Caco-2 (cell line): ENCODE results near the gene LASP1NB.

Experiments used
- BruUV-seq: library from RNA; stranded (reverse); fragments of 400-500 nt; replicated peaks from 2 replicates; lab custom pipeline; 2021; lab: Mats Ljungman, UMichigan
- CTCF ChIA-PET: fragments of 300-600 bp; sonication (Branson Sonifier 250); formaldehyde crosslinking; loops from one replicate; lab custom pipeline; 2022; ENCODE audit warnings: antibody characterized with exemption; lab: Charles Lee
- POLR2A ChIA-PET: fragments of 300-600 bp; sonication (Branson Sonifier 250); formaldehyde crosslinking; loops from one replicate; lab custom pipeline; 2022; ENCODE audit warnings: antibody characterized with exemption; lab: Charles Lee
- DNase-seq, 2 experiments: peaks; one replicate each; pipeline versions ENCODE4 v3.0.0 to v3.0.0-alpha.2; 2020 to 2022
- H3K27me3 ChIP-seq: replicated peaks from 2 replicates; pipeline ENCODE4 v1.6.0; 2011; ENCODE audit warnings: low read length; ENCODE audit not compliant: control insufficient read depth, insufficient read depth
- H3K36me3 ChIP-seq: 2 replicates; pipeline ENCODE4 v1.5.1; 2011; ENCODE audit warnings: low read length; ENCODE audit not compliant: control insufficient read depth, insufficient read depth
- H3K4me1 ChIP-seq: fragments of 250-450 bp; sonication (Bioruptor Pico); 2 replicates; pipeline ENCODE4 v1.5.1; 2020; ENCODE audit warnings: mild to moderate bottlenecking
- H3K4me3 ChIP-seq: 2 replicates; pipeline ENCODE4 v1.5.1; 2011; ENCODE audit warnings: low read depth, mild to moderate bottlenecking, control low read depth, low read length
- H3K9me3 ChIP-seq: fragments of 250-450 bp; sonication (Bioruptor Pico); 2 replicates; pipeline ENCODE4 v1.5.1; 2020; ENCODE audit warnings: mild to moderate bottlenecking, moderate library complexity
- H3K27ac Mint-ChIP-seq: one replicate; pipeline ENCODE4 v1.8.0; 2022; ENCODE audit warnings: mixed read lengths; ENCODE audit not compliant: unreplicated experiment
- H3K27me3 Mint-ChIP-seq: one replicate; pipeline ENCODE4 v1.8.0; 2022; ENCODE audit warnings: mixed read lengths; ENCODE audit not compliant: insufficient read depth, unreplicated experiment
- H3K36me3 Mint-ChIP-seq: one replicate; pipeline ENCODE4 v1.8.0; 2022; ENCODE audit warnings: mild to moderate bottlenecking, mixed read lengths; ENCODE audit not compliant: insufficient read depth, unreplicated experiment
- H3K4me1 Mint-ChIP-seq: one replicate; pipeline ENCODE4 v1.8.0; 2022; ENCODE audit warnings: low read depth, mixed read lengths; ENCODE audit not compliant: unreplicated experiment
- H3K4me3 Mint-ChIP-seq: one replicate; pipeline ENCODE4 v1.8.0; 2022; ENCODE audit warnings: mild to moderate bottlenecking, moderate library complexity, mixed read lengths; ENCODE audit not compliant: unreplicated experiment
- H3K9me3 Mint-ChIP-seq: one replicate; pipeline ENCODE4 v1.8.0; 2022; ENCODE audit warnings: mixed read lengths; ENCODE audit not compliant: unreplicated experiment
- intact Hi-C: fragments of 100-400 bp; cut with micrococcal nuclease; formaldehyde crosslinking; loops from one replicate; pipeline ENCODE4 v1.10.0; 2022; ENCODE audit not compliant: unreplicated experiment
- TF ChIP-seq, protein P1 (sequence below), 2 experiments: fragments of 200-600 bp in 1 of 2; IDR thresholded peaks; 1 replicate in 1 of 2; 2 replicates in 1 of 2; pipeline versions ENCODE4 v1.5.1 to v1.8.0; 2011 to 2022; ENCODE audit warnings: antibody characterized with exemption in 1 of 2, control low read depth in 1 of 2, inconsistent platforms in 1 of 2, low read depth in 1 of 2, low read length in 1 of 2, mild to moderate bottlenecking in 1 of 2, moderate library complexity in 1 of 2; ENCODE audit not compliant: insufficient read depth in 1 of 2, severe bottlenecking in 1 of 2, unreplicated experiment in 1 of 2

LASP1NB gene

DNA sequence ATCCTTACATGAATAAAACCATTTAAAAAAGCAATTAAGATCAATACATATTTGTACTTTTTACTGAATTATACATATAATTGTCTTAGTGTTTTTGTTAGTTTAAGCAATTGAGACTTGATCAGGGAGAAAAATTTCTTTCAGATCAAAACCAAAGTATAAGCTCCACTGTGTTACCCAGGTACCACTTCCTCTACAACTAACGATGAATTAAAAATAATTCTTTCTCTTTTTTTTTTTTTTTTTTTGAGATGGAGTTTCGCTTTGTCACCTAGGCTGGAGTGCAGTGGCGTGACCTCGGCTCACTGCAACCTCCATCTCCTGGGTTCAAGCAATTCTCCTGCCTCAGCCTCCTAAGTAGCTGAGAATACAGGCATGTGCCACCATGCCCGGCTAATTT is 35.0 kb downstream of the LASP1NB start:
- BruUV-seq: no TSS peak
- H3K36me3 ChIP-seq: no peaks in the 10 kb centered on the region
- no peak for DNase-seq
- intact Hi-C loops: no loop called here
- H3K9me3 Mint-ChIP-seq: no peaks in the 10 kb centered on the region
- CTCF ChIA-PET: no interaction called here
- no peak overlapping the region for H3K4me3 Mint-ChIP-seq
- peaks cover 11% of the 10 kb centered on the region for H3K4me1 ChIP-seq
- H3K36me3 Mint-ChIP-seq: no peaks in the 10 kb centered on the region
- H3K4me3 ChIP-seq: no peak overlapping the region
- no peak overlapping the region for H3K27ac Mint-ChIP-seq
- TF ChIP-seq, protein P1, sequence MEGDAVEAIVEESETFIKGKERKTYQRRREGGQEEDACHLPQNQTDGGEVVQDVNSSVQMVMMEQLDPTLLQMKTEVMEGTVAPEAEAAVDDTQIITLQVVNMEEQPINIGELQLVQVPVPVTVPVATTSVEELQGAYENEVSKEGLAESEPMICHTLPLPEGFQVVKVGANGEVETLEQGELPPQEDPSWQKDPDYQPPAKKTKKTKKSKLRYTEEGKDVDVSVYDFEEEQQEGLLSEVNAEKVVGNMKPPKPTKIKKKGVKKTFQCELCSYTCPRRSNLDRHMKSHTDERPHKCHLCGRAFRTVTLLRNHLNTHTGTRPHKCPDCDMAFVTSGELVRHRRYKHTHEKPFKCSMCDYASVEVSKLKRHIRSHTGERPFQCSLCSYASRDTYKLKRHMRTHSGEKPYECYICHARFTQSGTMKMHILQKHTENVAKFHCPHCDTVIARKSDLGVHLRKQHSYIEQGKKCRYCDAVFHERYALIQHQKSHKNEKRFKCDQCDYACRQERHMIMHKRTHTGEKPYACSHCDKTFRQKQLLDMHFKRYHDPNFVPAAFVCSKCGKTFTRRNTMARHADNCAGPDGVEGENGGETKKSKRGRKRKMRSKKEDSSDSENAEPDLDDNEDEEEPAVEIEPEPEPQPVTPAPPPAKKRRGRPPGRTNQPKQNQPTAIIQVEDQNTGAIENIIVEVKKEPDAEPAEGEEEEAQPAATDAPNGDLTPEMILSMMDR (IDR thresholded peaks at IDR 0.05; ENCODE audit: insufficient read depth in 1 of 2, low read depth in 1 of 2, low read length in 1 of 2, severe bottlenecking in 1 of 2, unreplicated experiment in 1 of 2): no peak
- no peaks in the 10 kb centered on the region for H3K9me3 ChIP-seq
- POLR2A ChIA-PET: no interaction called here
- no peaks in the 10 kb centered on the region for H3K4me1 Mint-ChIP-seq
- no peaks in the 10 kb centered on the region for H3K27me3 Mint-ChIP-seq
- H3K27me3 ChIP-seq: no peaks in the 10 kb centered on the region

DNA sequence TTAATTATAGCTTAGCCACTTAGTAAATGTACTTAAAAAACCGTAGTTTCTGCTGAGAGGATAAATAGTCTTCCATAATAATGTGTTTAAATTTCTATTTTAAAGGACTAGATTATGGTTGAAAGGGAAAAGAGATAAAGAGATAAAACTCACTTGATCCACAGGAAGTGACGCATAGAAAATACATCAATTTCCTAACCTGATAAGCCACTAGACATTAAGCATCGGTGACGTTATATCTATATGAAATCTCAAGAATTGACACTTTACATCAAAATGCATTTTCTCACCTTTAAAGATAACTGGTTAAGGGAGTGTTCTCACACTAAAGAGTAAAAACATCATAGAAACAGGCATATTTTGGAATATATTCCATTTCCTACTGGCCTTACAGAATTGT is 36.0 kb downstream of the LASP1NB start:
- H3K9me3 Mint-ChIP-seq: no peaks in the 10 kb centered on the region
- Histone ChIP-seq H3K4me1 (peaks cover 11% of the 10 kb centered on the region), H3K9me3 (no peaks in the 10 kb centered on the region), H3K4me3 (no peak overlapping the region), H3K36me3 (no peaks in the 10 kb centered on the region), H3K27me3 (no peaks in the 10 kb centered on the region)
- ChIA-PET POLR2A (no interaction called here), CTCF (interaction anchor here (0.6 kb wide), 1 partner anchor 278 kb away, joined by 3 read pairs; no protein-coding TSS in a partner anchor)
- no peaks in the 10 kb centered on the region for H3K4me1 Mint-ChIP-seq
- TF ChIP-seq, protein P1 (IDR thresholded peaks at IDR 0.05; ENCODE audit: insufficient read depth in 1 of 2, low read depth in 1 of 2, low read length in 1 of 2, severe bottlenecking in 1 of 2, unreplicated experiment in 1 of 2): no peak
- intact Hi-C loops: no loop called here
- BruUV-seq: no TSS peak
- no peak overlapping the region for H3K4me3 Mint-ChIP-seq
- no peaks in the 10 kb centered on the region for H3K36me3 Mint-ChIP-seq
- no peaks in the 10 kb centered on the region for H3K27me3 Mint-ChIP-seq
- DNase-seq: no peak
- no peak overlapping the region for H3K27ac Mint-ChIP-seq

DNA sequence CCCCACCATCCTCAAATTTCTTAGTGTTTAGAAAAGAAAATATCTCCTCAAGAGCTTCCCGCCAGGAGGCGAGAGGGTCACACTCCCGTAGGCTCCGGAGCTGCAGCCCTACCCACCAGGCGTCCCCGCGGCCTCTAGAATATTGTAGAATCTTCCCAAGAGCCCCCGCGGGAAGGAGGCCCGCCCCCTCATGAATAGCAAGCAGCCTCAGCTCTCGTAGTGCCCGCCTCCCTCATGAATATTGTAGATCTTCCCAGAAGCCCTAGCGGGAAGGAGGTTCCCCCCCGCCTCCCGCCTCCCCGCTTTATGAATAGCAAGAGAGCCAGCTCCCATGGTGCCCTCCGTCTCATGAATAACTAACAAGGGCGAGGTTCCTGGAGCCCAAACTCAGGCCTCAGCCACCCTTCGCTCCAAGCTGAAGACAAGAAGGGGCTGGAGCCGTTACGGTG is 41.9 kb downstream of the LASP1NB start, which contains the start of gene FBXO47:
FBXO47 (minus strand) TSS at position 114 of the 449 bp plus-strand sequence. CDS start 4,378 bp downstream, outside the sequence.
- peak within 1 kb of the TSS; percentile 84 for H3K27ac Mint-ChIP-seq
- CTCF ChIA-PET: interaction anchor here (0.6 to 2.3 kb wide), 11 partner anchors 14 to 729 kb away, joined by 3 to 26 read pairs (median 3); partner anchors contain the start of gene CWC25
- POLR2A ChIA-PET: interaction anchor here (0.5 to 1.3 kb wide), 10 partner anchors 9 to 494 kb away, joined by 3 to 23 read pairs (median 4); partner anchors contain the start of genes CDK12, LASP1NB, RPL19 and RPL23
- H3K9me3 ChIP-seq: no peaks in the 10 kb centered on the region
- peak within 1 kb of the TSS; percentile 80 for H3K4me3 Mint-ChIP-seq
- H3K4me1 ChIP-seq: no peaks in the 10 kb centered on the region
- peak; percentile 95 to 98 for DNase-seq
- no TSS peak for BruUV-seq
- TF ChIP-seq, protein P1 (IDR thresholded peaks at IDR 0.05; ENCODE audit: insufficient read depth in 1 of 2, low read depth in 1 of 2, low read length in 1 of 2, severe bottlenecking in 1 of 2, unreplicated experiment in 1 of 2): peak in 1 of 2 experiments; percentile 53
- no peaks in the 10 kb centered on the region for H3K9me3 Mint-ChIP-seq
- H3K27me3 Mint-ChIP-seq: no peaks in the 10 kb centered on the region
- peak within 1 kb of the TSS; percentile 46 for H3K4me3 ChIP-seq
- H3K27me3 ChIP-seq: no peaks in the 10 kb centered on the region
- intact Hi-C loops: loop anchor here (5.0 kb wide), 2 partner anchors 95 to 185 kb away; partner anchors contain the start of genes LASP1 and PLXDC1
- H3K36me3 ChIP-seq: no peaks in the 10 kb centered on the region
- H3K36me3 Mint-ChIP-seq: peaks cover 6% of the 10 kb centered on the region
- peaks cover 5% of the 10 kb centered on the region for H3K4me1 Mint-ChIP-seq
